ENCODE data around the gene NOS1AP. TPM values are rescaled to one million over a fixed set of nuclear protein-coding genes. Genes with fewer than 3 reads are reported as not detected.
A peak's percentile ranks its signal among the peaks of the same experiment; 100 is the strongest.

The NOS1AP gene
- total RNA-seq, 1 donor = 0.18 TPM

GRCh38 chr1:162364498-162364897, 295.0 kb downstream of the NOS1AP start:
- TF ChIP-seq, protein P1, sequence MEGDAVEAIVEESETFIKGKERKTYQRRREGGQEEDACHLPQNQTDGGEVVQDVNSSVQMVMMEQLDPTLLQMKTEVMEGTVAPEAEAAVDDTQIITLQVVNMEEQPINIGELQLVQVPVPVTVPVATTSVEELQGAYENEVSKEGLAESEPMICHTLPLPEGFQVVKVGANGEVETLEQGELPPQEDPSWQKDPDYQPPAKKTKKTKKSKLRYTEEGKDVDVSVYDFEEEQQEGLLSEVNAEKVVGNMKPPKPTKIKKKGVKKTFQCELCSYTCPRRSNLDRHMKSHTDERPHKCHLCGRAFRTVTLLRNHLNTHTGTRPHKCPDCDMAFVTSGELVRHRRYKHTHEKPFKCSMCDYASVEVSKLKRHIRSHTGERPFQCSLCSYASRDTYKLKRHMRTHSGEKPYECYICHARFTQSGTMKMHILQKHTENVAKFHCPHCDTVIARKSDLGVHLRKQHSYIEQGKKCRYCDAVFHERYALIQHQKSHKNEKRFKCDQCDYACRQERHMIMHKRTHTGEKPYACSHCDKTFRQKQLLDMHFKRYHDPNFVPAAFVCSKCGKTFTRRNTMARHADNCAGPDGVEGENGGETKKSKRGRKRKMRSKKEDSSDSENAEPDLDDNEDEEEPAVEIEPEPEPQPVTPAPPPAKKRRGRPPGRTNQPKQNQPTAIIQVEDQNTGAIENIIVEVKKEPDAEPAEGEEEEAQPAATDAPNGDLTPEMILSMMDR (IDR thresholded peaks at IDR 0.05; ENCODE audit: insufficient read depth, low read length) = no peak
- DNase-seq (ENCODE audit: low read depth) = no peak
- no peak overlapping the region for H3K4me3 ChIP-seq (ENCODE audit: low read depth, low read length)

DNA sequence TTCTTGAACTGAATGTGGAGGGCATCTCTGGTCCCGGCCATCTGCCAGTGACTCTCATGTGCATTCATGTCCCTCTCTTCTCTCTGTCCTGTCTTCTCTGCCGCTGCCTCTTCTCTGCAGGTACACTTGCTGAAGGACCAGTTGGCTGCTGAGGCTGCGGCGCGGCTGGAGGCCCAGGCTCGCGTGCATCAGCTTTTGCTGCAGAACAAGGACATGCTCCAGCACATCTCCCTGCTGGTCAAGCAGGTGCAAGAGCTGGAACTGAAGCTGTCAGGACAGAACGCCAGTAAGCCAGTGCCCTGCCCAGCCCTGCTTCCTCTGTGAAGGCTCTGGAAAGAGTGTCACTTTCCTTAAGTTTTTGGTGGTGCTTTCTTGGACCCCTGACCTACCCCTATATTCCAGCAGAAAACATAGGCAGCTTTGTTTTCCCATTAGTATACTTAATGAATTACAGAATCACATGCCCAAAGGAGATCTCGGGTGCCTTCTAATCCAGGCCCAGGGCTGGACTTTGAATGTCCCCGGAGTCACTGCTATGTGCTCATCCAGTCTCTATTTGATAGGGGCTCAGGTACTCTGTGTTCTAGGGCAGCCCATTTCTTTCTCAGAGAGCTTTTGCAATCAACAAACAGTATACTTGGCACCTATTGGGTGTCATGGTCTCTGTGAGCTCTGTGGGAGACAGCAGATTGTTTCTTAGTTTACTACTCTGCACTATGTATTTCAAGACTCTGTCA, 296.0 kb downstream of the NOS1AP start:
- DNase-seq (ENCODE audit: low read depth) = no peak
- TF ChIP-seq, protein P1 (IDR thresholded peaks at IDR 0.05; ENCODE audit: insufficient read depth, low read length) = no peak
- H3K4me3 ChIP-seq (ENCODE audit: low read depth, low read length) = no peak overlapping the region

DNA sequence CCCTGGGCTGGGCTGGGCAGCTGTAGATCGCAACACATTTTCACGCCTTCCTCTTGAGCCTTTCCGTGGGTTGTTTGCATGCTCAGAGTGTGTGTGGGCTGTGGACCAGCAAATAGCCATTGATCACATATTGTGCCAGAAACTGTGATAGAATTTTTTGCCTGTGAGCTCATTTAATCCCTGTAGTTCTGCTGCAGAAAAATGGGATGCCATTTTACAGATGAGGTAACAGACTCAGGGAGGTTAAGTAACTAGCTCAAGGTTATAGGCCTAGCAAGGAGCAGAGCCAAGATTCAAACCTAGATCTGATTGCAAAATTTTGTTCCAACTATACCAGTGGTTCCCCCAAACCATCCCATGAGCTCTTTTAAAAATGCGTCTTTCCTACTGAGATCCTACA, 296.7 kb downstream of the NOS1AP start:
- no peak overlapping the region for H3K4me3 ChIP-seq (ENCODE audit: low read depth, low read length)
- TF ChIP-seq, protein P1 (IDR thresholded peaks at IDR 0.05; ENCODE audit: insufficient read depth, low read length) = no peak
- no peak for DNase-seq (ENCODE audit: low read depth)

GRCh38 chr1:162366671-162367070, 297.2 kb downstream of the NOS1AP start:
- peak overlapping the region; percentile 61 for H3K4me3 ChIP-seq (ENCODE audit: low read depth, low read length)
- TF ChIP-seq, protein P1 (IDR thresholded peaks at IDR 0.05; ENCODE audit: insufficient read depth, low read length) = no peak
- no peak for DNase-seq (ENCODE audit: low read depth)

GRCh38 chr1:162367073-162367472, 297.6 kb downstream of the NOS1AP start:
- no peak for DNase-seq (ENCODE audit: low read depth)
- TF ChIP-seq, protein P1 (IDR thresholded peaks at IDR 0.05; ENCODE audit: insufficient read depth, low read length) = no peak
- H3K4me3 ChIP-seq (ENCODE audit: low read depth, low read length) = peak overlapping the region; percentile 61

DNA sequence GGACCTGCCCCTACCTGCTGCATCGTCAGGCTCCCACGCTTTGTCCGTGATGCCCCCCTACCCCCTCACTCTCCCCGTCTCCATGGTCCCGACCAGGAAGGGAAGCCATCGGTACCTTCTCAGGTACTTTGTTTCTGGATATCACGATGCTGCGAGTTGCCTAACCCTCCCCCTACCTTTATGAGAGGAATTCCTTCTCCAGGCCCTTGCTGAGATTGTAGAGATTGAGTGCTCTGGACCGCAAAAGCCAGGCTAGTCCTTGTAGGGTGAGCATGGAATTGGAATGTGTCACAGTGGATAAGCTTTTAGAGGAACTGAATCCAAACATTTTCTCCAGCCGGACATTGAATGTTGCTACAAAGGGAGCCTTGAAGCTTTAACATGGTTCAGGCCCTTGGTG, 298.3 kb downstream of the NOS1AP start:
- DNase-seq (ENCODE audit: low read depth) = no peak
- TF ChIP-seq, protein P1 (IDR thresholded peaks at IDR 0.05; ENCODE audit: insufficient read depth, low read length) = no peak

GRCh38 chr1:162368451-162368850, 299.0 kb downstream of the NOS1AP start:
- TF ChIP-seq, protein P1 (IDR thresholded peaks at IDR 0.05; ENCODE audit: insufficient read depth, low read length) = no peak

More for the DNA sequence above, 298.3 kb downstream of the NOS1AP start:
- H3K4me3 ChIP-seq (ENCODE audit: low read depth, low read length) = no peak overlapping the region

More at GRCh38 chr1:162368451-162368850, 299.0 kb downstream of the NOS1AP start:
- H3K4me3 ChIP-seq (ENCODE audit: low read depth, low read length) = no peak overlapping the region
- no peak for DNase-seq (ENCODE audit: low read depth)

Data from fibroblast of the aortic adventitia (primary cell).